Neuronal stem cell (in vitro differentiated cells): ENCODE results near the gene LNP1.

Experiments
- DNase-seq: peaks from one replicate; pipeline ENCODE4 v3.0.0-alpha.2; 2013; ENCODE audit warnings: low spot score
- H2AFZ ChIP-seq: one replicate; pipeline ENCODE4 v1.6.1; 2013; ENCODE audit warnings: mild to moderate bottlenecking, low read length, inconsistent platforms
- H2AK5ac ChIP-seq: 2 replicates; pipeline ENCODE4 v1.6.1; 2013; ENCODE audit warnings: low read depth, mild to moderate bottlenecking, inconsistent platforms, low read length, moderate library complexity, mixed read lengths
- H2BK120ac ChIP-seq: 2 replicates; pipeline ENCODE4 v1.6.1; 2013; ENCODE audit warnings: low read depth, mild to moderate bottlenecking, inconsistent platforms, low read length, moderate library complexity, mixed read lengths
- H2BK12ac ChIP-seq: one replicate; pipeline ENCODE4 v1.6.1; 2013; ENCODE audit warnings: low read length, inconsistent platforms
- H2BK15ac ChIP-seq: 2 replicates; pipeline ENCODE4 v1.6.1; 2013; ENCODE audit warnings: mild to moderate bottlenecking, low read length, inconsistent platforms, mixed read lengths
- H2BK5ac ChIP-seq: one replicate; pipeline ENCODE4 v1.6.1; 2013; ENCODE audit warnings: inconsistent platforms, mild to moderate bottlenecking, low read length, moderate library complexity
- H3K14ac ChIP-seq: one replicate; pipeline ENCODE4 v1.6.1; 2013; ENCODE audit warnings: low read length, inconsistent platforms
- H3K18ac ChIP-seq: 2 replicates; pipeline ENCODE4 v1.6.1; 2013; ENCODE audit warnings: low read length, inconsistent platforms
- H3K23ac ChIP-seq: 2 replicates; pipeline ENCODE4 v1.6.1; 2013; ENCODE audit warnings: low read depth, mild to moderate bottlenecking, mixed read lengths, low read length, inconsistent platforms; ENCODE audit not compliant: poor library complexity
- H3K27ac ChIP-seq: replicated peaks from 3 replicates; pipeline ENCODE4 v1.5.1; 2013; ENCODE audit warnings: low read length, inconsistent platforms
- H3K27me3 ChIP-seq, 3 experiments: 2 replicates each; pipeline ENCODE4 v1.6.1; 2013; ENCODE audit warnings: low read length in 3 of 3, mild to moderate bottlenecking in 2 of 3, inconsistent platforms in 1 of 3, low read depth in 1 of 3, mixed read lengths in 1 of 3, moderate library complexity in 1 of 3; ENCODE audit not compliant: control insufficient read depth in 3 of 3, insufficient read depth in 3 of 3
- H3K36me3 ChIP-seq, 2 donors: replicated peaks in 1 of 2; 2 replicates each; pipeline ENCODE4 v1.6.1; 2013; ENCODE audit warnings: low read length in 2 of 2; ENCODE audit not compliant: control insufficient read depth in 2 of 2, insufficient read depth in 2 of 2
- H3K4ac ChIP-seq: 2 replicates; pipeline ENCODE4 v1.6.1; 2013; ENCODE audit warnings: inconsistent platforms, mild to moderate bottlenecking, low read length, moderate library complexity
- H3K4me1 ChIP-seq, 2 donors: 1 replicate in 1 of 2; 2 replicates in 1 of 2; pipeline ENCODE4 v1.6.1; 2013; ENCODE audit warnings: low read length in 2 of 2, low read depth in 1 of 2; ENCODE audit not compliant: control insufficient read depth in 2 of 2, insufficient read depth in 1 of 2
- H3K4me2 ChIP-seq: one replicate; pipeline ENCODE4 v1.6.1; 2013; ENCODE audit warnings: mild to moderate bottlenecking, low read length, inconsistent platforms; ENCODE audit not compliant: insufficient read depth, poor library complexity, severe bottlenecking
- H3K4me3 ChIP-seq, 2 donors: 2 replicates each; pipeline ENCODE4 v1.5.1; 2013; ENCODE audit warnings: low read length in 2 of 2, mild to moderate bottlenecking in 2 of 2, inconsistent platforms in 1 of 2, moderate library complexity in 1 of 2
- H3K79me1 ChIP-seq: one replicate; pipeline ENCODE4 v1.6.1; 2013; ENCODE audit warnings: low read depth, mild to moderate bottlenecking, inconsistent platforms, low read length, moderate library complexity
- H3K9ac ChIP-seq: one replicate; pipeline ENCODE4 v1.6.1; 2013; ENCODE audit warnings: mild to moderate bottlenecking, low read depth, low read length, inconsistent platforms; ENCODE audit not compliant: poor library complexity
- H3K9me3 ChIP-seq, 2 donors: replicated peaks in 1 of 2; 2 replicates each; pipeline versions ENCODE3 to v1.6.1; 2013; ENCODE audit warnings: low read length in 2 of 2, mild to moderate bottlenecking in 2 of 2, inconsistent platforms in 1 of 2, low read depth in 1 of 2, mixed read lengths in 1 of 2, moderate library complexity in 1 of 2; ENCODE audit not compliant: control insufficient read depth in 2 of 2, insufficient read depth in 1 of 2
- H4K8ac ChIP-seq: one replicate; pipeline ENCODE4 v1.6.1; 2013; ENCODE audit warnings: low read depth, mild to moderate bottlenecking, inconsistent platforms, low read length, moderate library complexity
- H4K91ac ChIP-seq: one replicate; pipeline ENCODE4 v1.6.1; 2013; ENCODE audit warnings: low read length, low read depth, mild to moderate bottlenecking, inconsistent platforms; ENCODE audit not compliant: poor library complexity
- WGBS, 2 donors: extraction: QIAGEN DNeasy Blood & Tissue Kit; methylation state at CpG; one replicate each; pipeline ENCODE4 v1.1.7; 2013; ENCODE audit warnings: missing lambda C conversion rate in 2 of 2, mixed read lengths in 1 of 2; ENCODE audit not compliant: insufficient read length in 2 of 2, insufficient replicate concordance in 1 of 2; ENCODE audit errors: extremely low coverage in 2 of 2; 5-methylcytosine and 5-hydroxymethylcytosine counted together

The LNP1 gene

DNA sequence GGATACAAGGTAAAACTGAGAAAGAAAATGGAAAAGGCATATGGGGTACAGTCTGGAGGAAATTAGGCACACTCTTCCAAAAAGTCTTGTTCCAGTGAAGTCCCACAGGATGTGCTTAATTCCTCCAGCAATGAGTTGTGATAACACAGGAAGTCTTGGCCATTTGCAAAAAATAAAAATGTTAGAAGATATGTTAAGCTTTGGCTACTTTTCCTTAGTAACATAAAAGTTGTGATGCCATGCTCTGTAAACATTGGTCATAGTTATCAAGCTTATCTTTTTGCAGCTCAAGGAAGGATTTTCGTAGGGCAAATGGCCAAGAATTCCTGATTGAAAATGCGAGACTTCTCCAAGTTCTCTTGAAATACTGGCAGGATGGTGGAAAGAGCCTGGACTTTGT lies 26.4 kb downstream of the LNP1 start:
- no peak for DNase-seq
- no peak overlapping the region for H3K4ac ChIP-seq
- no peaks in the 10 kb centered on the region for H3K9me3 ChIP-seq
- H3K18ac ChIP-seq = no peak overlapping the region
- H2AK5ac ChIP-seq = no peak overlapping the region
- no peaks in the 10 kb centered on the region for H3K79me1 ChIP-seq
- no peak overlapping the region for H2BK15ac ChIP-seq
- WGBS, 2 donors = no CpG with 5 or more reads among the region's 2 CpGs
- H3K27me3 ChIP-seq = no peaks in the 10 kb centered on the region
- peaks cover 0 to 3% of the 10 kb centered on the region in 2 donors for H3K36me3 ChIP-seq
- no peak overlapping the region for H2AFZ ChIP-seq
- no peak overlapping the region for H3K9ac ChIP-seq
- no peak overlapping the region for H3K4me3 ChIP-seq
- H4K91ac ChIP-seq = no peak overlapping the region
- no peak overlapping the region for H3K27ac ChIP-seq
- H3K4me1 ChIP-seq = no peaks in the 10 kb centered on the region
- H4K8ac ChIP-seq = no peak overlapping the region
- no peak overlapping the region for H3K14ac ChIP-seq
- H3K4me2 ChIP-seq = no peak overlapping the region
- no peak overlapping the region for H2BK120ac ChIP-seq
- H2BK12ac ChIP-seq = no peak overlapping the region
- no peak overlapping the region for H3K23ac ChIP-seq
- no peak overlapping the region for H2BK5ac ChIP-seq

GRCh38 chr3:100429187-100429716 lies 27.9 kb downstream of the LNP1 start:
- Histone ChIP-seq H3K27ac (no peak overlapping the region), H2BK15ac (no peak overlapping the region), H3K9ac (no peak overlapping the region), H3K18ac (no peak overlapping the region), H2BK12ac (no peak overlapping the region), H4K8ac (no peak overlapping the region), H3K4me2 (no peak overlapping the region), H2BK120ac (no peak overlapping the region), H3K4me3 (no peak overlapping the region), H3K23ac (no peak overlapping the region), H3K14ac (no peak overlapping the region), H2AFZ (no peak overlapping the region), H3K9me3 (no peaks in the 10 kb centered on the region), H3K36me3 (peaks cover 0 to 5% of the 10 kb centered on the region in 2 donors), H3K79me1 (no peaks in the 10 kb centered on the region), H4K91ac (no peak overlapping the region), H2BK5ac (no peak overlapping the region), H3K4ac (no peak overlapping the region), H3K4me1 (no peaks in the 10 kb centered on the region), H3K27me3 (no peaks in the 10 kb centered on the region), H2AK5ac (no peak overlapping the region)
- WGBS, 2 donors = no CpG with 5 or more reads among the region's 2 CpGs
- DNase-seq = no peak

GRCh38 chr3:100436951-100437350 lies 35.6 kb downstream of the LNP1 start:
- Histone ChIP-seq H3K79me1 (peaks cover 2% of the 10 kb centered on the region), H2AK5ac (no peak overlapping the region), H3K27ac (no peak overlapping the region)

DNA sequence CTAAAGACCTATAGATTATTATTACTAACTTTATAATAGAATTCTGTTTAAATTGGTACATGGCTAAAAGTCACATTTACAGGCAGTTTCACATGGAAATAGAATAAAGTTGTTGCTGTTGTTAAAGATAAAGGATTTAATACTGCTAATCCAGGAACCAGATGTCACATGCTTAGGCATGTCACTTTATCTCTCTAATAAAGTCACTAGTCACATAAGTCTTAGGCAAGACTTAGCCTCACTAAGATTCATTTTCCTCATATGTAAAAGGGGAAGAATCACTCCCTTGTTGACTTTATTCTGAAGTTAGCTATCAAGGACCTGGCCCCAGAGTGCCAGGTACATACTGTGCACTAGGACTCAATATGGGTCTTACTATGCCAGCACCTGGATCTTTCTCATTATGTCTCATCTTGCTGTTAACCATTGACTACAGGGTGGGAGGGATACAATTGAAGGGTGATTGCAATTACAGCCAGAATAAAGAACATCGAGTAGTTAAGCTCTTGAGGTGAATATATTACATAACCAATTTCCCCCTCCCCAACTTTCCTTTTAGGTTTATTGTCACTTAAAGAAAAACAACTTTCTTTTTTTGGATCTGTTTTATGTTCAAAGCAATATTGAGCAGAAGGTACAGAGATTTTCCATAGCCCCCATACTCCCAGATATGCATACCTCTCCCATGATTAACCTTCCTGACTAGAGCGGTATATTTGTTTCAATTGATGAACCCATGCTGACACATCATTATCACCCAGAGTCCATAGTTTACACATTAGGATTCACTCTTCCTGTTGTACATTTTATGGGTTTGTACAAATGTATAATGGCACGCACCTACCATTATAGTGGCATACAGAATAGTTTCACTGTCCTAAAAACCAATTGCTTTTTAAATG lies 36.6 kb downstream of the LNP1 start:
- no peak for DNase-seq
- H3K4me2 ChIP-seq = no peak overlapping the region
- no peak overlapping the region for H3K9ac ChIP-seq
- no peak overlapping the region for H2BK15ac ChIP-seq
- WGBS, 2 donors = no CpG with 5 or more reads among the region's 3 CpGs
- H3K4me1 ChIP-seq = no peaks in the 10 kb centered on the region
- no peak overlapping the region for H2AK5ac ChIP-seq
- H3K27me3 ChIP-seq = no peaks in the 10 kb centered on the region
- H2BK5ac ChIP-seq = no peak overlapping the region
- H2BK12ac ChIP-seq = no peak overlapping the region
- no peak overlapping the region for H3K4me3 ChIP-seq
- no peak overlapping the region for H3K4ac ChIP-seq
- peaks cover 0 to 14% of the 10 kb centered on the region in 2 donors for H3K9me3 ChIP-seq
- peaks cover 2% of the 10 kb centered on the region for H3K79me1 ChIP-seq
- no peak overlapping the region for H3K14ac ChIP-seq
- H3K18ac ChIP-seq = no peak overlapping the region
- H2AFZ ChIP-seq = no peak overlapping the region
- no peak overlapping the region for H4K8ac ChIP-seq
- no peak overlapping the region for H3K23ac ChIP-seq
- no peak overlapping the region for H4K91ac ChIP-seq
- no peak overlapping the region for H2BK120ac ChIP-seq
- no peak overlapping the region for H3K27ac ChIP-seq
- H3K36me3 ChIP-seq = peaks cover 0 to 1% of the 10 kb centered on the region in 2 donors

More at GRCh38 chr3:100436951-100437350, 35.6 kb downstream of the LNP1 start:
- Histone ChIP-seq H2AFZ (no peak overlapping the region), H3K9me3 (peaks cover 0 to 11% of the 10 kb centered on the region in 2 donors), H3K4me3 (no peak overlapping the region), H3K18ac (no peak overlapping the region), H4K8ac (no peak overlapping the region), H2BK5ac (no peak overlapping the region), H2BK12ac (no peak overlapping the region), H3K4me2 (no peak overlapping the region), H3K14ac (no peak overlapping the region), H3K9ac (no peak overlapping the region), H2BK15ac (no peak overlapping the region), H3K4ac (no peak overlapping the region), H4K91ac (no peak overlapping the region), H3K36me3 (peaks cover 0 to 2% of the 10 kb centered on the region in 2 donors), H2BK120ac (no peak overlapping the region), H3K4me1 (no peaks in the 10 kb centered on the region), H3K23ac (no peak overlapping the region), H3K27me3 (no peaks in the 10 kb centered on the region)
- whole genome bisulfite sequencing, 2 donors = no CpG with 5 or more reads among the region's 2 CpGs
- no peak for DNase-seq
